SH-SY5Y (cell line): ENCODE data around the gene EIF4G2.

Experiments
- GATA2 ChIP-seq: IDR thresholded peaks from 2 replicates; pipeline ENCODE4 v1.6.1; 2011; ENCODE audit warnings: mild to moderate bottlenecking, low read depth, low read length
- GATA3 ChIP-seq: IDR thresholded peaks from 2 replicates; pipeline ENCODE4 v1.6.1; 2011; ENCODE audit warnings: low read depth, mild to moderate bottlenecking, low read length, moderate library complexity

DNA sequence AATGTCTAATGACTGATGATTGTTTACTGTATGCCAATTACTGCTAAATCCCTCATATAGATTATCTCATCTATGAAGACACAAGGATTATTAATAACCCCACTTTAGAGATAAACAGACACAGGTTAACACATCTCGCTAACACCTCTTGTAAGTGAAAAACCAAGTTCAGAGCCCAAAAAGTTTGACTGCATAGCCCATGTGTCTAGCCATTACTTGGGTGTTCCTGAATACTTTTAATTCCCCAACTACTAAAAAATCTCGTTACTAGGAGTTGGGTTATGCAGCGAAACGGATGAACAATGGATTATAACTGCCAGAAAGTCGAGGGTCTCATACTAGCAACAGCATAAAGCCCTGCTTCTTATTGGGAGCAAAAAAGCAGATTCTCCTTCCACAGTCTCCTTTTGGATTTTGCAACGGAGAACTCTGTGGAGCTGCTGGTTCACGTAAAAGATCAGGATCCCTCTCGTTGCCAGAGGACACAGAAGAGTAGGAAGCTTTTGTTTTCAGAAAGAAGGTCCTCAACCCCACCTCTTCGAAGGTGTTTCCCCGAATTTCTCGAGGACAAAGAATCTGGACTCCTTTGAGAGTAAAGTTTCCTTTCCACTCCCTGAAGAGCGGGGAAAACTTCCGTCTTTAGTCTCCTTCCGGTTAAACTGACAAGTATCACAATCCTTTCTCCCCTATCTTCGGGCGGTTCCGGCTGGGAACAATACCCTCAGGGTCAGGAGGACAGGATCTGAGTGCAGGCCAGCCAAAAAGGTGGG, 48.1 kb upstream of the EIF4G2 start:
- TF ChIP-seq GATA2 (no peak), GATA3 (no peak)
